Measurements from ENCODE around the gene TUT4.

TUT4 gene

DNA sequence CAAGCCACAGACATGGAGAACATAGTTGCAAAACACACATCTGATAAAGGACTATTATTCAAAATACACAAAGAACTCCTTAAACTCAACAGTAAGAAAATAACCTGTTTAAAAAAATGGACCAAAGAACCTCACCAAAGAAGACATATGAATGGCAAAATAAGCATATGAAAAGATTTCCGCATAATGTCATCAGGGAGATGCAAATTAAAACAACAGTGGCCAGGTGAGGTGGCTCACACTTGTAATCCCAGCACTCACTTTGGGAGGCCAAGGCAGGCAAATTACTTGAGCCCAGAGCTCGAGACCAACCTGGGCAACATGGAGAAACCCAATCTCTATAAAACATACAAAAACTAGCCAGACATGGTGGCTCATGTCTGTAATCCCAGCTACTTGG is 98.1 kb downstream of the TUT4 start:
- TF ChIP-seq, protein P1, sequence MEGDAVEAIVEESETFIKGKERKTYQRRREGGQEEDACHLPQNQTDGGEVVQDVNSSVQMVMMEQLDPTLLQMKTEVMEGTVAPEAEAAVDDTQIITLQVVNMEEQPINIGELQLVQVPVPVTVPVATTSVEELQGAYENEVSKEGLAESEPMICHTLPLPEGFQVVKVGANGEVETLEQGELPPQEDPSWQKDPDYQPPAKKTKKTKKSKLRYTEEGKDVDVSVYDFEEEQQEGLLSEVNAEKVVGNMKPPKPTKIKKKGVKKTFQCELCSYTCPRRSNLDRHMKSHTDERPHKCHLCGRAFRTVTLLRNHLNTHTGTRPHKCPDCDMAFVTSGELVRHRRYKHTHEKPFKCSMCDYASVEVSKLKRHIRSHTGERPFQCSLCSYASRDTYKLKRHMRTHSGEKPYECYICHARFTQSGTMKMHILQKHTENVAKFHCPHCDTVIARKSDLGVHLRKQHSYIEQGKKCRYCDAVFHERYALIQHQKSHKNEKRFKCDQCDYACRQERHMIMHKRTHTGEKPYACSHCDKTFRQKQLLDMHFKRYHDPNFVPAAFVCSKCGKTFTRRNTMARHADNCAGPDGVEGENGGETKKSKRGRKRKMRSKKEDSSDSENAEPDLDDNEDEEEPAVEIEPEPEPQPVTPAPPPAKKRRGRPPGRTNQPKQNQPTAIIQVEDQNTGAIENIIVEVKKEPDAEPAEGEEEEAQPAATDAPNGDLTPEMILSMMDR (conservative IDR thresholded peaks at IDR 0.05; ENCODE audit: low read depth, low read length), result no peak
- no peak for DNase-seq (ENCODE audit: low read depth)
- H3K4me3 ChIP-seq (ENCODE audit: low read length), result no peak overlapping the region

DNA sequence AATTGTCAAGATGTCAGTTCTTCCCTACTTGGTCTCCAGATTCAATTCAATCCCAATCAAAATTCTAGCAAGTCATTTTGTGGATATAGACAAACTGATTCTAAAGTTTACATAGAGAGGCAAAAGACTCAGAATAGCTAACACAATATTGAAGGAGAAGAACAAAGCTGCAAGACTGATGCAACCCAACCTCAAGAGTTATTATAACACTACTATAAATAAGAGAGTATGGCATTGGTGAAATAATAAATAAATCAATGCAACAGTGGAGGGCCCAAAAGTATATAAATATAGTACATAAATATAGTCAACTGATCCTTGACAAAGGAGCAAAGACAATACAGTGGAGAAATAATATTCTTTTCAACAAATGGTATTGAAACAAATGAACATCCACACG is 98.8 kb downstream of the TUT4 start:
- no peak for DNase-seq (ENCODE audit: low read depth)
- TF ChIP-seq, protein P1 (conservative IDR thresholded peaks at IDR 0.05; ENCODE audit: low read depth, low read length), result no peak
- no peak overlapping the region for H3K4me3 ChIP-seq (ENCODE audit: low read length)

DNA sequence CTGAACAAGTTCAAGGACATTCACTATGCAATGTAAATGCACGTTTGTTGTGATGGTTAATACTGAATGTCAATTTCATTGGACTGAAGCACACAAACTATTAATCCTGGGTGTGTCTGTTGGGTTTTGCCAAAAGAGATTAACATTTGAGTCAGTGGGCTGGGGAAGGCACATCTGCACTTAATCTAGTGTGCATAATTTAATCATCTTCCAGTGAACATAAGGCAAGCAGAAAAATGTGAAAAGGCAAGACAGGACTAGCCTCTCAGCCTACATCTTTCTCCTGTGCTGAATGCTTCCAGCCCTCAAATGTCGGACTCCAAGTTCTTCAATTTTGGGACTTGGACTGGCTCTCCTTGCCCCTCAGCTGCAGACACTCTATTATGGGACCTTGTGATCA is 108.4 kb downstream of the TUT4 start:
- TF ChIP-seq, protein P1 (conservative IDR thresholded peaks at IDR 0.05; ENCODE audit: low read depth, low read length), result no peak
- DNase-seq (ENCODE audit: low read depth), result no peak
- H3K4me3 ChIP-seq (ENCODE audit: low read length), result no peak overlapping the region

DNA sequence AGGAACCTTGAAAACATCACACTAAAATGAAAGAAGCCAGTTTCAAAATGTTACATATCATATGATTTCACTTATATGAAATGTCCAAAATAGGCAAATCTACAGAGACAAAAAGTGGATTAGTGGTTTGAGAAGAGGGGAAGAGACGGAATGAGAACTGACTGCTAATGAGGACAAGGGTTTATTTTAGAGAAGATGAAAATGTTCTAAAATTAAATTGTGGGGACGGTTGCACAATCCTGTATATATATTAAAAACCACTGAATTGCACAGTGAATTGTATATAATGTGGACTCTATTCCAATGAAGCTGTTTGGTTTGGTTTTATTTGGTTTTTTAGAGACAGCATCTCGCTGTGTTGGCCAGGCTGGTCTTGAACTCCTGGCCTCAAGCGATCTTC is 112.9 kb downstream of the TUT4 start:
- DNase-seq (ENCODE audit: low read depth), result no peak

DNA sequence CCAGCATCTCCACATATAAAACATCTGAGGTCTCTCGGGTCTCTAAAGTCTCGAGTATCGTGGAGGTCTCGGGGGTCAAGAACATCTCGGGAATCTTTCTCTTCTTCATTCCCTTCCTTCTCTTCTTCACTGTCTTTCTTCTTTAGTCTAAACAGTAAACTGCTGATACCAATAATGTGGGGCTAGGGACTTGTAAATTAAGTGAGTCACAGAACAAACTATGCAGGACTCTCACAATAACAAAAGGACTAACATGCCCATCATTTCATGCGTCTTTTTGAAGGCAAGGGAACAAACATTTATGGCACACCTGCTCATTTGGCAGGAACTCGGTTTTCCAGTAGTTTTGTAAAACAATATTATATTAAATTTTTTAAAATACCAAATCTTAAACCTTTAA is 116.1 kb downstream of the TUT4 start:
- no peak overlapping the region for H3K4me3 ChIP-seq (ENCODE audit: low read length)
- DNase-seq (ENCODE audit: low read depth), result no peak
- TF ChIP-seq, protein P1 (conservative IDR thresholded peaks at IDR 0.05; ENCODE audit: low read depth, low read length), result no peak

More for the DNA sequence above, 112.9 kb downstream of the TUT4 start:
- no peak overlapping the region for H3K4me3 ChIP-seq (ENCODE audit: low read length)
- TF ChIP-seq, protein P1 (conservative IDR thresholded peaks at IDR 0.05; ENCODE audit: low read depth, low read length), result no peak

DNA sequence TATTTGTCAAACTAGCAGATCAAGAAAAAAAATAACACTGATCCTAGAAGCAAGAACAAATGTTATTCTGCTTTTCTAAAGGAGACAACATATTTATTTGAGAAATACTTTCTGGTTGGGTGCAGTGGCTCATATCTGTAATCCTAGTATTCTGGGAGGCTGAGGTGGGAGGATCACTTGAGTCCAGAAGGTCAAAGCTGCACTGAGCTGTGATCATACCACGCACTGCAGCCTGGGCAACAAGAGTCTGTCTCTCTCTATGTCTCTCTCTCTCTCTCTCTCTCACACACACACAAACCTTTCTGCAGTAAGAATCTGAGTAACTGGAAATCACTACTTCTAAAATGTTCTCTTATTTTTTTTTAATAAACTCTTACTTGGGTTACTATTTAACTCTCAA is 117.2 kb downstream of the TUT4 start:
- TF ChIP-seq, protein P1 (conservative IDR thresholded peaks at IDR 0.05; ENCODE audit: low read depth, low read length), result no peak
- no peak for DNase-seq (ENCODE audit: low read depth)

DNA sequence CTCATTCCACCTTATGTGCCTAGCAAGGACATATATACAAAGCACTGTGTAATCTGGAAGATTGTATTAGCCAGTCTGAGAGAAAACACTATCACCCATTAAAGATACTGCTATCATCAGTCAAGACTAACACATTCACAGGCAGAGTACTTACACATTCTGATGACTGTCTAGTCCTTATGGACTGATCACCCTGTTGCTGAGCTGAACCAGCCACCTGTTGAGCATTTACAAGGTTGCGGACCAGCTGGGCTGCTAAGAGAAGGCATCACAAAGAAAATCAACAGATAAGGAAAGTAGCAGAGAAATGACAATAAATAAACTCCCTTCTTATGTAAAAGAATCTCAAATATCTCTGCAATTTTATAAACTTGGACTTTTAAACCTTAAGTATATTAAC is 117.7 kb downstream of the TUT4 start:
- H3K4me3 ChIP-seq (ENCODE audit: low read length), result no peak overlapping the region
- DNase-seq (ENCODE audit: low read depth), result no peak
- TF ChIP-seq, protein P1 (conservative IDR thresholded peaks at IDR 0.05; ENCODE audit: low read depth, low read length), result no peak

More for the DNA sequence above, 117.2 kb downstream of the TUT4 start:
- no peak overlapping the region for H3K4me3 ChIP-seq (ENCODE audit: low read length)

Data from retinal pigment epithelial cell (primary cell).